HepG2 (cell line): ENCODE measurements around the gene SDC1. TPM values are rescaled to one million over a fixed set of nuclear protein-coding genes. Genes with fewer than 3 reads are reported as not detected.
A peak's percentile ranks its signal among the peaks of the same experiment; 100 is the strongest.

Source experiments
- ATM ChIP-seq: fragments of 450-650 bp; IDR thresholded peaks from 2 replicates; pipeline ENCODE4 v1.7.1; 2017; ENCODE audit warnings: mild to moderate bottlenecking, borderline replicate concordance
- CBX2 ChIP-seq, 2 experiments: fragments of 200-600 bp in 1 of 2; sonication (generic); formaldehyde crosslinking in 1 of 2; IDR thresholded peaks; 2 replicates each; pipeline versions ENCODE4 v1.7.0 to v1.8.1; 2018 to 2022; ENCODE audit warnings: low read depth in 2 of 2, low read length in 1 of 2, mild to moderate bottlenecking in 1 of 2, missing genetic modification reagents in 1 of 2
- KDM4B ChIP-seq: sonication (generic); formaldehyde crosslinking; IDR thresholded peaks from 2 replicates; pipeline ENCODE4 v1.4.0; 2020; ENCODE audit warnings: missing genetic modification reagents
- KLF11 ChIP-seq: IDR thresholded peaks from 2 replicates; pipeline ENCODE4 v1.6.1; 2016; ENCODE audit warnings: missing compliant biosample characterization
- MEIS1 ChIP-seq: sonication (generic); formaldehyde crosslinking; IDR thresholded peaks from 2 replicates; pipeline ENCODE4 v1.9.0; 2021; ENCODE audit warnings: mild to moderate bottlenecking, missing genetic modification reagents, moderate library complexity, borderline replicate concordance
- PATZ1 ChIP-seq: sonication (generic); formaldehyde crosslinking; IDR thresholded peaks from 2 replicates; pipeline ENCODE4 v1.4.0; 2020; ENCODE audit warnings: missing genetic modification reagents
- SMARCE1 ChIP-seq: fragments of 450-650 bp; IDR thresholded peaks from 2 replicates; pipeline ENCODE4 v1.6.1; 2017; ENCODE audit warnings: borderline replicate concordance
- SRY ChIP-seq: sonication (generic); formaldehyde crosslinking; IDR thresholded peaks from 2 replicates; pipeline ENCODE4 v1.8.0; 2022; ENCODE audit warnings: mild to moderate bottlenecking, missing genetic modification reagents
- TP53 ChIP-seq: sonication (generic); formaldehyde crosslinking; conservative IDR thresholded peaks from 2 replicates; pipeline ENCODE4 v1.4.0; 2020; ENCODE audit warnings: missing genetic modification reagents
- ZBTB7A ChIP-seq: sonication (generic); formaldehyde crosslinking; IDR thresholded peaks from 2 replicates; pipeline ENCODE4 v1.8.0; 2022; ENCODE audit warnings: mild to moderate bottlenecking, missing genetic modification reagents
- ZHX2 ChIP-seq, 2 experiments: sonication (generic) in 1 of 2; formaldehyde crosslinking in 1 of 2; IDR thresholded peaks; 2 replicates each; pipeline versions ENCODE4 v1.6.1 to v1.9.0; 2014 to 2022; ENCODE audit warnings: antibody characterized with exemption in 1 of 2, borderline replicate concordance in 1 of 2, inconsistent platforms in 1 of 2, low read depth in 1 of 2, missing genetic modification reagents in 1 of 2
- ZNF232 ChIP-seq: sonication (generic); formaldehyde crosslinking; IDR thresholded peaks from 2 replicates; pipeline ENCODE4 v1.4.0; 2020; ENCODE audit warnings: missing genetic modification reagents, borderline replicate concordance
- ZNF263 ChIP-seq: sonication (generic); formaldehyde crosslinking; IDR thresholded peaks from 2 replicates; pipeline ENCODE4 v1.4.0; 2020; ENCODE audit warnings: missing genetic modification reagents
- ZNF549 ChIP-seq: sonication (generic); formaldehyde crosslinking; IDR thresholded peaks from 2 replicates; pipeline ENCODE4 v1.5.0; 2020; ENCODE audit warnings: missing genetic modification reagents
- ZNF687 ChIP-seq: sonication (generic); formaldehyde crosslinking; IDR thresholded peaks from 2 replicates; pipeline ENCODE4 v1.5.1; 2020; ENCODE audit warnings: mild to moderate bottlenecking, missing genetic modification reagents, moderate library complexity
- polyA plus RNA-seq, 8 experiments: library from polyadenylated mRNA; depleted of rRNA in 3 of 8; stranded (reverse) in 7 of 8; unstranded in 1 of 8; fragments of >200 nt; fragmentation: Illumina TruSeq in 4 of 8; extraction: Trizol in 4 of 8; gene quantifications; 2 replicates each; pipeline versions ENCODE4 v1.2.1 to v1.2.3, GENCODE V29; 2011 to 2016; ENCODE audit warnings: low read depth in 4 of 8, missing spikeins in 1 of 8, mixed read lengths in 1 of 8; ENCODE audit not compliant: insufficient read depth in 1 of 8
- total RNA-seq, 5 experiments: library from RNA; depleted of rRNA; stranded (reverse); fragments of >200 nt; fragmentation: Illumina TruSeq; extraction: Trizol; gene quantifications; 2 replicates each; pipeline ENCODE4 v1.2.3, GENCODE V29; 2016; ENCODE audit warnings: low read depth in 1 of 5

SDC1 gene
- total and polyA plus RNA-seq, 2 of the 13 experiments (the other 11 are each of a cell fraction or from before 2014, with no cell fraction given), result 108 to 119 TPM

- no peak for TF ChIP-seq ZNF232
- TF ChIP-seq ZNF549, result no peak
- TF ChIP-seq TP53, result no peak
- no peak for TF ChIP-seq ATM
- no peak for TF ChIP-seq MEIS1 (CRISPR knock-in tag)
- no peak for TF ChIP-seq KLF11 (CRISPR knock-in tag)
- TF ChIP-seq ZHX2 (IDR thresholded peaks at IDR 0.05; ENCODE audit: low read depth), result 0 out of 2 replicates have a peak, but pooled peaks have one; percentile 20
- TF ChIP-seq ZHX2 (CRISPR knock-in tag; IDR thresholded peaks at IDR 0.05; ENCODE audit: borderline replicate concordance), result no peak
- peak; percentile 59 for TF ChIP-seq ZNF687 (CRISPR knock-in tag)
- no peak for TF ChIP-seq SRY
- no peak for TF ChIP-seq ZBTB7A (CRISPR knock-in tag)
- no peak for TF ChIP-seq KDM4B (CRISPR knock-in tag)
- 0 out of 2 replicates have a peak, but pooled peaks have one; percentile 3 for TF ChIP-seq PATZ1 (CRISPR knock-in tag)
- TF ChIP-seq SMARCE1, result no peak
- peak; percentile 33; the same call in 1 of the 2 replicates for TF ChIP-seq ZNF263 (CRISPR knock-in tag)
- TF ChIP-seq CBX2 (IDR thresholded peaks at IDR 0.05; ENCODE audit: low read depth, low read length), result no peak
- TF ChIP-seq CBX2 (CRISPR knock-in tag; IDR thresholded peaks at IDR 0.05; ENCODE audit: low read depth), result no peak
Measured at GRCh38 chr2:20224716-20225293, at the start of gene SDC1 (continued).
